Measurements from ENCODE around the gene PLXNB2.

PLXNB2 gene

GRCh38 chr22:50225200-50225969 lies 82.1 kb downstream of the PLXNB2 start:
- DNase-seq, result no peak

All from NCI-H2081 (cell line).